HEK293T (cell line): ENCODE measurements around the gene NR6A1.

Experiments used
- CTCF ChIA-PET: fragments of 350-600 bp; formaldehyde crosslinking; extraction: SDS; loops from one replicate; lab custom pipeline; 2021; ENCODE audit warnings: antibody characterized with exemption, inconsistent platforms; lab: Yijun Ruan, JAX
- POLR2A ChIA-PET: fragments of 350-600 bp; formaldehyde crosslinking; extraction: SDS; loops from one replicate; lab custom pipeline; 2020; ENCODE audit warnings: antibody characterized with exemption, inconsistent platforms; lab: Yijun Ruan, JAX
- DNase-seq: peaks from one replicate; pipeline ENCODE4 v3.0.0; 2012; ENCODE audit warnings: mixed read lengths; ENCODE audit errors: extremely low spot score
- ARNT ChIP-seq: fragments of 450-650 bp; IDR thresholded peaks from 2 replicates; pipeline ENCODE4 v1.6.1; 2017; ENCODE audit warnings: mild to moderate bottlenecking
- BHLHE40 ChIP-seq: fragments of 450-650 bp; IDR thresholded peaks from 2 replicates; pipeline ENCODE4 v1.6.1; 2016; ENCODE audit warnings: mild to moderate bottlenecking, moderate library complexity, borderline replicate concordance
- CTBP1 ChIP-seq: fragments of 450-650 bp; IDR thresholded peaks from 2 replicates; pipeline ENCODE4 v1.6.1; 2016; ENCODE audit warnings: borderline replicate concordance
- ELF4 ChIP-seq: fragments of 450-650 bp; IDR thresholded peaks from 2 replicates; pipeline ENCODE4 v1.6.1; 2017; ENCODE audit warnings: antibody characterized with exemption
- FOXA1 ChIP-seq: fragments of 450-650 bp; IDR thresholded peaks from 2 replicates; pipeline ENCODE4 v1.6.1; 2016; ENCODE audit warnings: mild to moderate bottlenecking
- FOXK2 ChIP-seq: fragments of 450-650 bp; IDR thresholded peaks from 2 replicates; pipeline ENCODE4 v1.6.1; 2016; ENCODE audit warnings: mild to moderate bottlenecking
- FOXM1 ChIP-seq: fragments of 450-650 bp; IDR thresholded peaks from 2 replicates; pipeline ENCODE4 v1.6.1; 2017; ENCODE audit warnings: mild to moderate bottlenecking, borderline replicate concordance
- HDGF ChIP-seq: fragments of 450-650 bp; IDR thresholded peaks from 2 replicates; pipeline ENCODE4 v1.6.1; 2017; ENCODE audit warnings: antibody characterized with exemption, borderline replicate concordance
- L3MBTL2 ChIP-seq: fragments of 450-650 bp; conservative IDR thresholded peaks from 2 replicates; pipeline ENCODE4 v1.6.1; 2016; ENCODE audit warnings: mild to moderate bottlenecking
- LEF1 ChIP-seq: fragments of 450-650 bp; IDR thresholded peaks from 2 replicates; pipeline ENCODE4 v1.6.1; 2017; ENCODE audit warnings: mild to moderate bottlenecking, borderline replicate concordance
- NFRKB ChIP-seq: fragments of 450-650 bp; IDR thresholded peaks from 2 replicates; pipeline ENCODE4 v1.6.1; 2016; ENCODE audit warnings: mild to moderate bottlenecking, moderate library complexity
- PKNOX1 ChIP-seq: fragments of 450-650 bp; IDR thresholded peaks from 2 replicates; pipeline ENCODE4 v1.6.1; 2016
- SP1 ChIP-seq: fragments of 450-650 bp; IDR thresholded peaks from 2 replicates; pipeline ENCODE4 v1.6.1; 2017
- SUZ12 ChIP-seq: fragments of 450-650 bp; IDR thresholded peaks from 2 replicates; pipeline ENCODE4 v1.6.1; 2016; ENCODE audit warnings: mild to moderate bottlenecking
- TARDBP ChIP-seq: fragments of 450-650 bp; IDR thresholded peaks from 2 replicates; pipeline ENCODE4 v1.6.1; 2016
- ZNF384 ChIP-seq: fragments of 450-650 bp; IDR thresholded peaks from 2 replicates; pipeline ENCODE4 v1.6.1; 2016

NR6A1 gene

DNA sequence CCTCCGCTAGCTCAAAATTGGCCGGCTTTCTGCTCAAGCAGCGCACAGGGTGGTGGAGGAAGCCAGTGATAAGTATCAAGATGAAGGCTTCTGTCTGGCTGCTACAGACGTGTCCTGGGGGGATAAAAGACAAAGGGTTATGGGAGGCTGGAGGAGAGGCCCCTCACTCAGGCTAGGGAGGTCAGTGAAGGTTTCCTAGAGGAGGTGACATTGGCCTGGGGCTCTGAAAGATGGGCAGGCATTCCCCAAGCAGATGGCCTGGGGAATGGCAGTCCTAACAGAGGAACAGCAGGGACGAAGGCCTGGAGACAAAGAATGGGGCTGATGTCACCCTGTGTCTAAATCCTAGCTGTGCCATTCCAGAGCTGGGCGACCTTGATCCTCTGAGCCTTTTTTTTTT lies 38.1 kb upstream of the NR6A1 start:
- POLR2A ChIA-PET = interaction anchor here (0.8 kb wide), 1 partner anchor 12 kb away, joined by 3 read pairs; no protein-coding TSS in a partner anchor
- no peak for DNase-seq
- TF ChIP-seq FOXA1 = no peak
- no peak for TF ChIP-seq SUZ12
- no peak for TF ChIP-seq L3MBTL2
- no peak for TF ChIP-seq PKNOX1
- TF ChIP-seq BHLHE40 = no peak
- TF ChIP-seq SP1 = no peak
- CTCF ChIA-PET = interaction anchor here (1.2 kb wide), 1 partner anchor 44 kb away, joined by 4 read pairs; the partner anchor contains the start of gene WDR38

DNA sequence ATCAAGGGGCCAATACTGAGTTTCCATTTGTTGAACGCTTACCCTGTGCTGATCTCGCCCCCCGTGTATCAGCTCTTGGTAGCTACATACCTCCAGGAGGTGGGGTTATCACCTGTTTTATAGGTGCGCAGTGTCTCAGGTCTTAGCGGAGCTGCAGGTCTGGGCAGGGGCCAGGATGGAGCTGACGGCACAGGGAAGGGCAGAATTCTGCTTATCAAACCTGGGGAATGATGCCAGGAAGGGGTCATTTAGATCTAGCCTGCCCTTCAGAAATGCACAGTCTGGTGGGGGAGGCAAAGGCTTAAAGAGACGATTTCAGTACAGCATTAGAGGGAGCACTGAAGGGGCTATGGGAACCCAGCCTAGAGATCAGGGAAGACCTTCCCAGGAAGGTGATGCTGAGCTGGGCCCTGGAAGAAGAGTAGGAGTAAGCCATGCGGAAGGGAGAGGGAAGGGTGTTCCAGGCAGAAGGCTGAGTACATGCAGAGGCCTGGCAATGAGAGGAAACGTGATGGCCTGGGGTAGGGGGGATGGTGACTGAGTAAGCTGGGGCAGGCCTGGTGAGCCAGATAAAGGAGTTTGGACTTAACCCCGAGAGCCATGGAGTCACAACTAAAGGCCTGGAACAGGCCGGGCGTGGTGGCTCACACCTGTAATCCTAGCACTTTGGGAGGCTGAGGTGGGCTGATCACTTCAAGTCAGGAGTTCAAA lies 37.3 kb upstream of the NR6A1 start:
- ChIA-PET CTCF (interaction anchor here (0.6 to 1.2 kb wide), 3 partner anchors 31 to 45 kb away, joined by 3 to 4 read pairs (median 3); partner anchors contain the start of gene WDR38), POLR2A (interaction anchor here (0.8 to 1.1 kb wide), 2 partner anchors 11 to 53 kb away, joined by 3 read pairs; partner anchors contain the start of gene RPL35)

GRCh38 chr9:124805186-124805585 lies 34.1 kb upstream of the NR6A1 start:
- no peak for DNase-seq
- TF ChIP-seq L3MBTL2 = no peak
- ChIA-PET POLR2A (no interaction called here), CTCF (no interaction called here)

More for the DNA sequence above, 37.3 kb upstream of the NR6A1 start:
- DNase-seq = no peak
- no peak for TF ChIP-seq FOXA1
- no peak for TF ChIP-seq TARDBP
- TF ChIP-seq FOXM1 = no peak
- TF ChIP-seq NFRKB = no peak
- no peak for TF ChIP-seq ELF4
- TF ChIP-seq ZNF384 = no peak
- TF ChIP-seq BHLHE40 = no peak
- no peak for TF ChIP-seq LEF1
- TF ChIP-seq SUZ12 = no peak
- TF ChIP-seq SP1 = no peak
- no peak for TF ChIP-seq FOXK2
- no peak for TF ChIP-seq PKNOX1
- no peak for TF ChIP-seq HDGF
- TF ChIP-seq CTBP1 = no peak
- no peak for TF ChIP-seq L3MBTL2

DNA sequence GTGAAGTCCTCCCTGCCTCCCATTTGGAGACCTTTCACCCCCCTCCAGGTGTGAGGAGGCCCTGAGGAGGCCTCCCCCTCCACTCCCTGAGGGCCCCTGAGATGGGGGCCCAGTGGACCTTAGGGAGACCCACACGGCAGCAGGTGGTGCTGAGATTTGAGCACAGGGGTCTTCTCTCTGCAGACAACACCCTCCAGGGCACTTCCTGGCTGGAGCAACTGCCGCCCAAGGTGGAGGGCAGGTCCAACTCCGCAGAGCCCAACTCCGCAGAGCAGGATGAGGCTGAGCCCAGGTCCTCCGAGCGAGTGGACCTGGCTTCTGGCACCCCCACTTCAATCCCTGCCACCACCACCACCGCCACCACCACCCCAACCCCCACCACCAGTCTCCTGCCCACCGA lies 32.8 kb upstream of the NR6A1 start:
- CTCF ChIA-PET = no interaction called here
- TF ChIP-seq FOXK2 (no peak), BHLHE40 (no peak), PKNOX1 (no peak), SP1 (no peak), NFRKB (no peak), HDGF (no peak), ARNT (no peak), SUZ12 (no peak), FOXM1 (no peak), L3MBTL2 (no peak), FOXA1 (no peak), ZNF384 (no peak), TARDBP (no peak), ELF4 (no peak), LEF1 (no peak), CTBP1 (no peak)
- DNase-seq = no peak
- POLR2A ChIA-PET = no interaction called here

DNA sequence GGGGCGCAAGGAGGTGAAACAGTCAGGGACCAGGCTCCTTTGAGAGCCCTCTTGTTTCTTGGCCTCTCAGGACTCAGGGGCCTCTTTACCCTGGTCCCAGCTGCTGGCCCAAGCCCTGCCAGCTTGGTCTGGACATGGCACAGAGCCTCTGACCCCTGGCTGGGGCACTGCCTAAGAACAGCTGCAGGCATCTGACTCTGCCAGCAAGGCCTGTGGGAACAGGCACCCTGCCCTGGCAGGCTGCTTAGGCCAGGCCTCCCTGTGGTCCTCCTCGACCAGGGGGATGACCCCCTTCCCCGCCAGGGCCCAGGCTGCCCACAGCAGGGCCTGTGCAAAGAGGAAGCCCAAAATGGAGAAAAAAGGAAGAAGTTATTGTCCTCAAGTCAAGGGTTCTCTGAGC lies 31.3 kb upstream of the NR6A1 start:
- DNase-seq = no peak
- TF ChIP-seq PKNOX1 = no peak
- no peak for TF ChIP-seq ELF4
- TF ChIP-seq ZNF384 = no peak
- TF ChIP-seq CTBP1 = no peak
- no peak for TF ChIP-seq HDGF
- TF ChIP-seq SP1 = no peak
- no peak for TF ChIP-seq TARDBP
- TF ChIP-seq FOXK2 = no peak
- TF ChIP-seq LEF1 = no peak
- TF ChIP-seq L3MBTL2 = no peak
- TF ChIP-seq FOXM1 = no peak
- no peak for TF ChIP-seq ARNT
- TF ChIP-seq SUZ12 = no peak
- POLR2A ChIA-PET = no interaction called here
- CTCF ChIA-PET = interaction anchor here (0.6 kb wide), 1 partner anchor 23 kb away, joined by 3 read pairs; no protein-coding TSS in a partner anchor

DNA sequence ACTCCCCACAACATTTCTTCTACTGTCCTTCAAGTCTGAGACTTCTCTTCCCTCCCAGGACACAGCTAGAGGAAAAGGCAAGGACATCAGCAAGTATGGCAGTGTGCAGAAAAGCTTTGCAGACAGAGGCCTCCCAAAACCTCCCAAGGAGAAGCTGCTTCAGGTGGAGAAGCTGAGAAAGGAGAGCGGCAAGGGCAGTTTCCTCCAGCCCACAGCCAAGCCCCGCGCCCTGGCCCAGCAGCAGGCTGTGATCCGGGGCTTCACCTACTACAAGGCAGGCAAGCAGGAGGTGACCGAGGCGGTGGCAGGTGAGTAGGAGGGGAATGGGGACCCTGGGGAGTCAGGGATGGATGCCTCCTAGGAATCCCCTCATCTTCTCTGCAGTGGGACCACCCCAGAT lies 30.2 kb upstream of the NR6A1 start:
- DNase-seq = no peak
- TF ChIP-seq SP1 (no peak), HDGF (no peak), FOXA1 (no peak), LEF1 (no peak), FOXM1 (no peak), ARNT (no peak), L3MBTL2 (no peak), ZNF384 (no peak), NFRKB (no peak), FOXK2 (no peak), PKNOX1 (no peak), SUZ12 (no peak)
- POLR2A ChIA-PET = no interaction called here
- CTCF ChIA-PET = no interaction called here
